ENCODE results near the gene RYR2.

DNA sequence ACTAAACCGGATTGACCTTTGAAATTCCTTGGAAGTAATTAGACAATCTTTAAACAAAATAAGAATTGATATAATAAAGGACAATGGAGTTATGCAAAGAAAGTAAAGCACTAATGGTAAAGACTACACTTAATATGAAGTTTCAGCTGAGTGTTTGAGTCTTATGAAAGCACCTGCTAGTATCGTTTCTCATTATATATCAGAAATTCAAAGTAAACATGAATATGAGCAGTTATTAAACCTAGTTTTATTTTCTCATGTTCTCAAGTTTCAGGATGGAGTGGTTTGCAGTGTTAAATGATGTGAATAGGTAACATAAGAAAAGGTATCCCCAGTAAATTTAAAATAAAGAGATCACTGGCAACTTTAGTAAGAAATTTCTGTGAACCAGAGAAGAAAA is 660.2 kb downstream of the RYR2 start:
- TF ChIP-seq, protein P1, sequence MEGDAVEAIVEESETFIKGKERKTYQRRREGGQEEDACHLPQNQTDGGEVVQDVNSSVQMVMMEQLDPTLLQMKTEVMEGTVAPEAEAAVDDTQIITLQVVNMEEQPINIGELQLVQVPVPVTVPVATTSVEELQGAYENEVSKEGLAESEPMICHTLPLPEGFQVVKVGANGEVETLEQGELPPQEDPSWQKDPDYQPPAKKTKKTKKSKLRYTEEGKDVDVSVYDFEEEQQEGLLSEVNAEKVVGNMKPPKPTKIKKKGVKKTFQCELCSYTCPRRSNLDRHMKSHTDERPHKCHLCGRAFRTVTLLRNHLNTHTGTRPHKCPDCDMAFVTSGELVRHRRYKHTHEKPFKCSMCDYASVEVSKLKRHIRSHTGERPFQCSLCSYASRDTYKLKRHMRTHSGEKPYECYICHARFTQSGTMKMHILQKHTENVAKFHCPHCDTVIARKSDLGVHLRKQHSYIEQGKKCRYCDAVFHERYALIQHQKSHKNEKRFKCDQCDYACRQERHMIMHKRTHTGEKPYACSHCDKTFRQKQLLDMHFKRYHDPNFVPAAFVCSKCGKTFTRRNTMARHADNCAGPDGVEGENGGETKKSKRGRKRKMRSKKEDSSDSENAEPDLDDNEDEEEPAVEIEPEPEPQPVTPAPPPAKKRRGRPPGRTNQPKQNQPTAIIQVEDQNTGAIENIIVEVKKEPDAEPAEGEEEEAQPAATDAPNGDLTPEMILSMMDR (IDR thresholded peaks at IDR 0.05) = no peak
- TF ChIP-seq, protein P2, sequence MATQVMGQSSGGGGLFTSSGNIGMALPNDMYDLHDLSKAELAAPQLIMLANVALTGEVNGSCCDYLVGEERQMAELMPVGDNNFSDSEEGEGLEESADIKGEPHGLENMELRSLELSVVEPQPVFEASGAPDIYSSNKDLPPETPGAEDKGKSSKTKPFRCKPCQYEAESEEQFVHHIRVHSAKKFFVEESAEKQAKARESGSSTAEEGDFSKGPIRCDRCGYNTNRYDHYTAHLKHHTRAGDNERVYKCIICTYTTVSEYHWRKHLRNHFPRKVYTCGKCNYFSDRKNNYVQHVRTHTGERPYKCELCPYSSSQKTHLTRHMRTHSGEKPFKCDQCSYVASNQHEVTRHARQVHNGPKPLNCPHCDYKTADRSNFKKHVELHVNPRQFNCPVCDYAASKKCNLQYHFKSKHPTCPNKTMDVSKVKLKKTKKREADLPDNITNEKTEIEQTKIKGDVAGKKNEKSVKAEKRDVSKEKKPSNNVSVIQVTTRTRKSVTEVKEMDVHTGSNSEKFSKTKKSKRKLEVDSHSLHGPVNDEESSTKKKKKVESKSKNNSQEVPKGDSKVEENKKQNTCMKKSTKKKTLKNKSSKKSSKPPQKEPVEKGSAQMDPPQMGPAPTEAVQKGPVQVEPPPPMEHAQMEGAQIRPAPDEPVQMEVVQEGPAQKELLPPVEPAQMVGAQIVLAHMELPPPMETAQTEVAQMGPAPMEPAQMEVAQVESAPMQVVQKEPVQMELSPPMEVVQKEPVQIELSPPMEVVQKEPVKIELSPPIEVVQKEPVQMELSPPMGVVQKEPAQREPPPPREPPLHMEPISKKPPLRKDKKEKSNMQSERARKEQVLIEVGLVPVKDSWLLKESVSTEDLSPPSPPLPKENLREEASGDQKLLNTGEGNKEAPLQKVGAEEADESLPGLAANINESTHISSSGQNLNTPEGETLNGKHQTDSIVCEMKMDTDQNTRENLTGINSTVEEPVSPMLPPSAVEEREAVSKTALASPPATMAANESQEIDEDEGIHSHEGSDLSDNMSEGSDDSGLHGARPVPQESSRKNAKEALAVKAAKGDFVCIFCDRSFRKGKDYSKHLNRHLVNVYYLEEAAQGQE (IDR thresholded peaks at IDR 0.05; ENCODE audit: insufficient read depth in 1 of 2, low read depth in 2 of 2, low read length in 1 of 2) = no peak

Measured in Panc1 (cell line).